Naive B cell (primary cell): ENCODE data around the gene SLC35G6. TPM values are rescaled to one million over a fixed set of nuclear protein-coding genes. Genes with fewer than 3 reads are reported as not detected.

Source experiments
- ATAC-seq, 2 donors: fragments of 150-1000 bp; cut with Tn5 transposase; 2 replicates each; pipeline ENCODE4 v1.10.0; 2021; ENCODE audit warnings: low read depth in 2 of 2, mild to moderate bottlenecking in 2 of 2, moderate library complexity in 2 of 2
- DNase-seq: peaks from one replicate; pipeline ENCODE4 v3.0.0; 2022
- H3K27ac Mint-ChIP-seq, 6 donors: one replicate each; pipeline ENCODE4 v1.8.0; 2020 to 2022; ENCODE audit warnings: mild to moderate bottlenecking in 6 of 6, mixed read lengths in 6 of 6, moderate library complexity in 5 of 6, inconsistent platforms in 2 of 6
- H3K27me3 Mint-ChIP-seq, 3 donors: one replicate each; pipeline ENCODE4 v1.8.0; 2021 to 2022; ENCODE audit warnings: mixed read lengths in 3 of 3, mild to moderate bottlenecking in 1 of 3
- H3K36me3 Mint-ChIP-seq, 2 donors: one replicate each; pipeline ENCODE4 v1.8.0; 2020 to 2022; ENCODE audit warnings: mixed read lengths in 2 of 2, inconsistent platforms in 1 of 2, mild to moderate bottlenecking in 1 of 2
- H3K4me1 Mint-ChIP-seq, 3 donors: one replicate each; pipeline ENCODE4 v1.8.0; 2020 to 2022; ENCODE audit warnings: mixed read lengths in 3 of 3, inconsistent platforms in 1 of 3, mild to moderate bottlenecking in 1 of 3, moderate library complexity in 1 of 3
- H3K4me3 Mint-ChIP-seq, 8 donors: one replicate each; pipeline ENCODE4 v1.8.0; 2020 to 2022; ENCODE audit warnings: mild to moderate bottlenecking in 8 of 8, mixed read lengths in 8 of 8, moderate library complexity in 8 of 8, inconsistent platforms in 2 of 8
- H3K9me3 Mint-ChIP-seq, 7 donors: one replicate each; pipeline ENCODE4 v1.8.0; 2020 to 2022; ENCODE audit warnings: mixed read lengths in 7 of 7, mild to moderate bottlenecking in 5 of 7, inconsistent platforms in 2 of 7, moderate library complexity in 1 of 7
- polyA plus RNA-seq, 6 donors: library from polyadenylated mRNA; unstranded; fragments of 300-500 nt; fragmentation: Illumina TruSeq; gene quantifications; one replicate each; pipeline ENCODE4 v1.2.3, GENCODE V29; 2021; ENCODE audit warnings: low read depth in 6 of 6

Gene SLC35G6
- polyA plus RNA-seq, 6 donors from 2014 or later, result 0.14 to 0.39 TPM; not detected in 4

DNA sequence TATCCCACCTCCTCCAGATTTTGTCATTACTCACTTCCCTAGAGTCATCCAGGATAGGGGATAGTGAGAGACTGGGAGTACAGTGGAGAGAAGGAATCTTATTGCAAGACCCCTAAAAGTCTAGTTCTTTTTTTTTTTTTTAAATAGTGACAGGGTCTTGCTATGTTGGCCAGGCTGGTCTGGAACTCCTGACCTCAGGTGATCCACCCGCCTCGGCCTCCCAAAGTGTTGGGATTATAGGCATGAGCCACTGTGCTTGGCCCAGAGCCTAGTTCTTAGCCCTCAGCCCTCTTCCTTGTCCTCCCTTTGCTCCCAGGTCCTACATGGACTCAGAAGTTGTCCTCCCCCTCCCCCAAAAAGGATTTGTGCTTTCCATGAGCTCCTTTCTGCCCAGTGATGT lies 39.1 kb upstream of the SLC35G6 start:
- H3K9me3 Mint-ChIP-seq, result peaks cover 0 to 2% (median 0%) of the 10 kb centered on the region in 7 donors
- DNase-seq, result no peak
- H3K4me1 Mint-ChIP-seq, result peaks cover 42 to 60% (median 55%) of the 10 kb centered on the region in 3 donors
- peaks cover 49 to 91% (median 87%) of the 10 kb centered on the region in 3 donors for H3K27me3 Mint-ChIP-seq
- H3K4me3 Mint-ChIP-seq, result peak overlapping the region in 2 of 8 donors; percentile 16 to 29
- H3K36me3 Mint-ChIP-seq, result peaks cover 0 to 36% of the 10 kb centered on the region in 2 donors
- peak overlapping the region in 1 of 6 donors; percentile 19 for H3K27ac Mint-ChIP-seq
- no peak for ATAC-seq

DNA sequence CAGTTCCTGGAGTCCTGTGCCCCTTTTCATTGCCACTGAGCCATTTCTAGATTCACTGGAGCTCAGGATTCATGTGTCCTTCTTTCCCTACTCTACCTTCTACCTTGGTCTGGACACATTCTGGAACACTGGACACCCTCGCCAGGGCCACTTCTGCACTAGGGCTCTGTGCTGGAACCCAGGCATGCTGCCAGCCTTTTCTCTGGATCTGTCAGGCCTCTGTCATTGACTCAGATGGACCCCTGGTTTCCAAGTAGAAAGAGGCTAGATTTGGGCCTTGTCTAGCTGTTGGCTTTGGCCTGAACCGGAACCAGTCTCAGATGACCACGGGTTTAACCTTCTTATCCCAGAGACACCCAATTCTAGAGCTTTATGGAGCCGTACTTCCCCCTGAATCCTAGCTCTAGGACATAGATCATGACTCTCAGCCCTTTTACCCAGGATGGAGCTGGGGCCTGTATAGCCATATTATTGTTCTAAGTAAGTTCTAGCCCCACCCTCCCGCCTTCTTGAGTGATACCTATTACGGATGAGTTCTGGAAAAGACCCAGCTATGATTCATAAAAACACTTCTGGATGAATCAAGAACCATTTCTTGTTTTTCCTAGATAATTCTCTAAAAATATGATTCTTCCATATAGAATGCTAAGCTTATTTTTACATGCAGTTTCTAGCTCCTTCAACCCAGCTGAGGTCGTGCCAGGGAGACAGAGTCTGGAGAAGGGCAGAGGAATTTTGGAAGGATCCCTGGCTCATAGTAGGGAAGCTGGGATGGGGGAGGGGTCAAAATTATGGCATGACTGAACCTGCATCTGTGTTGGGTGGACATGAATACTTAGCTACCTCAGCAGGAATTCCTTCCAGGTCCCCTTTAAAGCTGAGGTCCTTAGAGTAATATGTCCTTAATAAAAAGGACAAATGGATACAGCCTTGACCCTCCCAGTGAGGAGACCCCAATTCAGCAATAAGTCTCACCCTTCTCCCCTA lies 37.5 kb upstream of the SLC35G6 start:
- H3K4me1 Mint-ChIP-seq, result peaks cover 36 to 49% (median 47%) of the 10 kb centered on the region in 3 donors
- peaks cover 0 to 5% (median 0%) of the 10 kb centered on the region in 7 donors for H3K9me3 Mint-ChIP-seq
- H3K4me3 Mint-ChIP-seq, result peak overlapping the region in 3 of 8 donors; percentile 17 to 92 (median 79)
- H3K27me3 Mint-ChIP-seq, result peaks cover 56 to 90% (median 87%) of the 10 kb centered on the region in 3 donors
- peak overlapping the region in 1 of 6 donors; percentile 24 for H3K27ac Mint-ChIP-seq
- DNase-seq, result no peak
- no peak for ATAC-seq
- H3K36me3 Mint-ChIP-seq, result peaks cover 0 to 36% of the 10 kb centered on the region in 2 donors

GRCh38 chr17:7444682-7445618 lies 36.3 kb upstream of the SLC35G6 start, which contains the start of gene CHRNB1:
Gene CHRNB1 (plus strand): TSS chr17:7445061. CDS start chr17:7445128, 67 bp downstream.
- peaks cover 28 to 41% (median 37%) of the 10 kb centered on the region in 3 donors for H3K4me1 Mint-ChIP-seq
- peaks cover 0 to 5% (median 0%) of the 10 kb centered on the region in 7 donors for H3K9me3 Mint-ChIP-seq
- H3K27ac Mint-ChIP-seq, result peak within 1 kb of the TSS in 2 of 6 donors; percentile 11 to 93
- ATAC-seq (peak; percentile 45 to 52), DNase-seq (no peak)
- H3K4me3 Mint-ChIP-seq, result peak within 1 kb of the TSS; percentile 60 to 93 (median 89)
- peaks cover 0 to 32% of the 10 kb centered on the region in 2 donors for H3K36me3 Mint-ChIP-seq
- H3K27me3 Mint-ChIP-seq, result peaks cover 53 to 92% (median 86%) of the 10 kb centered on the region in 3 donors

- peak overlapping the region; percentile 60 to 93 (median 89) for H3K4me3 Mint-ChIP-seq
- DNase-seq (no peak), ATAC-seq (peak; percentile 78 to 85)
- H3K9me3 Mint-ChIP-seq, result peaks cover 0 to 5% (median 0%) of the 10 kb centered on the region in 7 donors
- peaks cover 0 to 26% of the 10 kb centered on the region in 2 donors for H3K36me3 Mint-ChIP-seq
- H3K4me1 Mint-ChIP-seq, result peaks cover 22 to 34% (median 31%) of the 10 kb centered on the region in 3 donors
- peaks cover 53 to 91% (median 80%) of the 10 kb centered on the region in 3 donors for H3K27me3 Mint-ChIP-seq
- H3K27ac Mint-ChIP-seq, result peak overlapping the region in 2 of 6 donors; percentile 11 to 93
These were observed 35.7 kb upstream of the SLC35G6 start for GRCh38 chr17:7445619-7445968.

DNA sequence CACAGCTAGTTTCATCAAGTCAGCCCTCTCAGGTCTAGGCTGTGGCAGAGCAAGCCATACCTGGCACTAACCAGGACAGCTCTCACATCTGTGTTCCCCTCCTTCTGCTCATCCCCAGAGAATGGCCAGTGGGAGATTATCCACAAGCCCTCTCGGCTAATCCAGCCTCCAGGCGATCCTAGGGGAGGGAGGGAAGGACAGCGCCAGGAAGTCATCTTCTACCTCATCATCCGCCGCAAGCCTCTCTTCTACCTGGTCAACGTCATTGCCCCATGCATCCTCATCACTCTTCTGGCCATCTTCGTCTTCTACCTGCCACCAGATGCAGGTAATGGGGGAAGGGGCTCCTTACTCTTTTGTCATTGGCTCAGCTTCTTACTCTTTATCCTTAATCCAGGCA lies 32.8 kb upstream of the SLC35G6 start:
- H3K4me3 Mint-ChIP-seq, result no peak overlapping the region

GRCh38 chr17:7459961-7460545 lies 21.2 kb upstream of the SLC35G6 start:
- Mint-ChIP-seq H3K36me3 (peaks cover 0 to 5% of the 10 kb centered on the region in 2 donors), H3K9me3 (no peaks in the 10 kb centered on the region), H3K4me3 (peak overlapping the region in 1 of 8 donors; percentile 57), H3K4me1 (peaks cover 4 to 22% (median 15%) of the 10 kb centered on the region in 3 donors), H3K27ac (no peak overlapping the region), H3K27me3 (peaks cover 0 to 3% (median 0%) of the 10 kb centered on the region in 3 donors)
- DNase-seq, result no peak
- no peak for ATAC-seq

More for the DNA sequence above, 32.8 kb upstream of the SLC35G6 start:
- Mint-ChIP-seq H3K36me3 (peaks cover 0 to 21% of the 10 kb centered on the region in 2 donors), H3K9me3 (peaks cover 0 to 5% (median 0%) of the 10 kb centered on the region in 7 donors), H3K4me1 (peaks cover 21 to 26% (median 26%) of the 10 kb centered on the region in 3 donors), H3K27me3 (peaks cover 41 to 68% (median 54%) of the 10 kb centered on the region in 3 donors), H3K27ac (no peak overlapping the region)
- DNase-seq (no peak), ATAC-seq (no peak)

DNA sequence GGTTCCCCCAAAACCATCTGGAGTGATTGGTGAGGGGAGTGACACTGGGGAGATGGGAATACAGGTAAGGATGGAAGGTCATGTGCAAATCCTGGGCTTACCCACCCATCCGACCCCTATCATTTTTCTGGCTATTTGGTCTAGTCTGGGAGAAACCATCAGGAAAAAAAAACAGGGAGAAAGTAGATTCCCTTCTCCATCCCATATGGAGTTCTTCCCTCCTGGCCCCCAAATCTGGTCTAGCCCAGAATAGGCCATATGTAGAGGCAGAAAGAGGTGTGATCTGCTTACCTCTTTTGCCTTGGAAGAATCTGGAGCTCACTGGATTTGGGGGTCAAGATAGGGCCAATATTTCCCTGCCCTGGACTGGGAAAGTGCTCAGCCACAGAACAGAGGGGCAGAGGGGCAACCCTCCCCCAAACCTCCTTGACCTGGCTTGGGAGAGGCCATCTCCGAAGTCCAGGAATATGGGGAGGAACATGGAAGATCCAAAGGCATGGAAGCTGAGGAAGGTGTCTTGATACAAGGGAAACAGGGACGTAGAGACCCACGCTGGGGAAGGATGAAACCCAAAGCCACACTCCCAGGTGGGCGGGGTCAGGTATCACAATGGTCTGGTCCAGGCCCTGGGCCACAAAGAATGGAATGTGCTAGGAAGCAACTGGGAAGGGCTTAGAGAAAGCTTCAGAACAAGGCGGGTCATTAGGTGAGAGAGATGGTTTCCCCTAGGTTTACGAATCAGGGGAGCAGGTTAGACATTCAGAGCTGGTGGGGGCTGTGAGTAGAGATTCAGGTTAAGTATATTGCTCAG lies 20.2 kb upstream of the SLC35G6 start:
- DNase-seq (no peak), ATAC-seq (no peak)
- peaks cover 0 to 15% (median 9%) of the 10 kb centered on the region in 3 donors for H3K4me1 Mint-ChIP-seq
- H3K4me3 Mint-ChIP-seq, result no peak overlapping the region
- H3K27ac Mint-ChIP-seq, result peak overlapping the region in 3 of 6 donors; percentile 20 to 85 (median 65)
- H3K27me3 Mint-ChIP-seq, result no peaks in the 10 kb centered on the region
- no peaks in the 10 kb centered on the region for H3K9me3 Mint-ChIP-seq
- H3K36me3 Mint-ChIP-seq, result peaks cover 0 to 2% of the 10 kb centered on the region in 2 donors

DNA sequence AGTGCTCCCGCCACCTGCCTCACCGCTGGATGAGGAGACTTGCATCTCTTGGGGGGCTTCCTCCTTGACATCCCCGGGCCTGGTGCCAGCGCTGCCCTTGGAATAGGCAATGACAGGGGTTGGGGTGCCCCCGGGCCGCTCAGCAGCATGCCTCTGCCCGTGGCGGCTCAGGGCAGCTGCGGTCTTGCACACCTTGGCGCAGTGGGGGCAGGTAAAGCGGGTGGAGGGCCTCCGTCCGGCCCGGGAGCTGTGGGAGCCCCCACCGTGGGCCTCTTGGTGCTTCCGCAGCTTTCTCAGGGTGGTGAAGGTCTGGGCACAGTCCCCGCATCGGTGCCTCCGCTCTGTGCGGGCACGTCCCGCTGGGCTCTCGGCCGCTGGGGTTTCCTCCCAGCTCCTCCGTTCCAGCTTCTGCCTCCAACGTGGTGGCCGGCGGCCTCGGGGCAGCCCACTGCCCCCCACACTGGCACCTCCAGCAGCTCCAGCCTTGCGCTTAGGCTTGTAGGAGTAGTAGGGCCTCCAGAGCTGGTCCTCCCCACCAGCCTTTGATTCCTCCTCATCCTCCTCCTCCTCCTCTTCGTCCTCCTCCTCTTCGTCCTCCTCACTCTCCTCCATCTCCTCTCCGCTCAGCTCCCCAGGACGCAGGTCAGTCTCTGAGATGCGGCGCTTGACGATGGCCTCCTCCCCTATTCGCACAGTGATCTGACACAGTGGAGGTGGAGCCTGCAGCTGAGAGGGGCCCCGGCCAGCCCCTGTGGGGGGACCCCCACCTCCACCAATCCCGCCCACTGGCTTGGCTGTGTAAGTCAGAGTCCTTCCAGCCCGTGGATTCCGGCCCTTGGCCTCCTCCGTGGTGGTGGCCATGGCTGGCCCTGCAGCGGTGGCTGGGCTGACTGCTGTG lies 18.5 kb upstream of the SLC35G6 start:
- peak overlapping the region in 1 of 6 donors; percentile 18 for H3K27ac Mint-ChIP-seq

GRCh38 chr17:7463372-7463846 lies 17.8 kb upstream of the SLC35G6 start:
- Mint-ChIP-seq H3K4me3 (peak overlapping the region in 1 of 8 donors; percentile 14), H3K27ac (peak overlapping the region in 3 of 6 donors; percentile 18 to 64 (median 47)), H3K4me1 (peaks cover 13 to 25% (median 20%) of the 10 kb centered on the region in 3 donors), H3K36me3 (peaks cover 0 to 8% of the 10 kb centered on the region in 2 donors), H3K27me3 (no peaks in the 10 kb centered on the region), H3K9me3 (no peaks in the 10 kb centered on the region)
- ATAC-seq (no peak), DNase-seq (no peak)

More for the DNA sequence above, 18.5 kb upstream of the SLC35G6 start:
- Mint-ChIP-seq H3K9me3 (no peaks in the 10 kb centered on the region), H3K4me3 (no peak overlapping the region), H3K27me3 (no peaks in the 10 kb centered on the region), H3K4me1 (peaks cover 13 to 20% (median 15%) of the 10 kb centered on the region in 3 donors), H3K36me3 (peaks cover 0 to 8% of the 10 kb centered on the region in 2 donors)
- DNase-seq, result no peak
- ATAC-seq, result no peak

- H3K36me3 Mint-ChIP-seq, result peaks cover 0 to 8% of the 10 kb centered on the region in 2 donors
These were observed 17.2 kb upstream of the SLC35G6 start for GRCh38 chr17:7464081-7464480.

More at GRCh38 chr17:7464081-7464480, 17.2 kb upstream of the SLC35G6 start:
- DNase-seq, result no peak
- no peak overlapping the region for H3K4me3 Mint-ChIP-seq
- no peaks in the 10 kb centered on the region for H3K9me3 Mint-ChIP-seq
- peak overlapping the region in 1 of 6 donors; percentile 47 for H3K27ac Mint-ChIP-seq
- H3K4me1 Mint-ChIP-seq, result peaks cover 17 to 30% (median 21%) of the 10 kb centered on the region in 3 donors
- H3K27me3 Mint-ChIP-seq, result no peaks in the 10 kb centered on the region
- ATAC-seq, result no peak
